GM18508 (cell line): Measurements from ENCODE around the gene LMBRD1.
"Not testable (repeated sequence)": the region's sequence is repeated elsewhere in the genome, so short reads cannot be mapped to it uniquely, and the experiment has no call there.

Experiments
- ATAC-seq: cut with Tn5 transposase; IDR thresholded peaks from one replicate; pipeline ENCODE4 v1.9.1; 2021; ENCODE audit warnings: moderate number of reproducible peaks; ENCODE audit not compliant: insufficient read depth, unreplicated experiment

The LMBRD1 gene

DNA sequence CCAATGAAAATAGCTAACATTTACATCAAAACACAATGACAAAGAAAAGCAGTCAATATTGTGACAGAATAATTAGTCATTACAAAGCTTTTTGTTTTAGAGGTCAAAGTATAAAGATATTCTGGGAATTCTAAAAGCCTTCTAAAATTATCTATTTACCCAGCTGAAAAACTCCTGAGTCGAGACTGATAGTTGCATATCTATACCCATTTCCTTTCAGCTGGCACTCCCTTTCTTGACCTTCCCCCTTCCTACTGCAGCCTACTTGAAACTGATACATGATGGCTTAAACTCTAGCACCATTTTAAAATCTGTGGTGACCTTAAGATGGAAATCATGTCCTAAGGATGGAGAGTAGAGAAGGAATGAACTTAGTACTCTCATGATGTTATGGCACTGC lies 38.6 kb downstream of the LMBRD1 start:
- ATAC-seq = no peak

DNA sequence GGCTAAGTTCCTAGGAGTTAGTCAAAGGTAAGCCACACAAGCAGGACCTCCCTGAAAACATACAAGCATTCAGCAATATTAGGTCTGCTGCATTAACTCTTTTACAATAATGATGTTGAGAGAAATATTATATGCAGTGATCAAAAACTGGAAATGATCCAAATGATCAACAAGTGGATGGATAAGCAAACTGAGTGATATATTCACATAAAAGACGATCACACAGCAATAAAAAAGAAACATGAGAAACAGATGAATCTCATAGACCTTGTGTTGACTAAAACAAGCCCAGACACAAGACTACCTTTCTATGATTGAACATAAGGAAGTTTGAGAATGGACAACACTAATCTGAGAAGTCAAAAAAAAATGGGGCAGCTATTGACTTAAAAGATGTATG lies 39.9 kb downstream of the LMBRD1 start:
- no peak for ATAC-seq

DNA sequence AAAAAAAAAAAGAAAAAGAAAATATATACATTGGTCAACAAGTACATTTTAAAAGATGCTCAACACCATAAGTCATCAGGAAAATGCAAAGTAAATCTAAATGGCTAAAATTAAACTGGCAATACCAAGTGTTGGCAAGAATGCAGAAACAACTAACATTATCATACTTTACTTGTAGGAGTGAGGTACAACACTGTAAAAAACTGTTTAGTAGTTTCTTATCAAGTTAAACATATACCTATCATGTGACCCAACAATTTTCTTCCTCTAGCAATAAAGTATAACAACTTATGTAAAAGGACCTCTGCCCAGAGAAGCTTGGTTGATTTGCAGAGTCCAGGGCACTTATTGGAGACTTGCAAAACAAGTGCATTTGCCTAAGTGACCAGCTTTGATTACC lies 40.4 kb downstream of the LMBRD1 start:
- ATAC-seq = no peak

DNA sequence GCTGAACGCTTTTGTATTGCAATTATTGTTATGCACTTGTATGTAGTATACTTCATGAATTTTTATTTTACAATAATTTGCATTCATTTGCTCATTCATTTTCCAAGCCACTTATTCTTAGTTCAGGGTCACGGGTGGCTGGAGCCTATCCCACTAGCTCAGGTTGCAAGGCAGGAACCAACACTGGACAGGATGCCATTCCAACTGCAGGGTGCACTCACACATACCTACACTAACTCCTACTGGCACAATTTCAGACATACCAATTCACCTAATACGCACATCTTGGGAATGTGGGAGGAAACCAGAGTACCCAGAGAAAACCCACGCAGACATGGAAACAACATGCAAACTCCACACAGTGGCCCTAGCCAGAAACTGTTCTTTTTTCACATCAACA lies 61.8 kb downstream of the LMBRD1 start:
- no peak for ATAC-seq

DNA sequence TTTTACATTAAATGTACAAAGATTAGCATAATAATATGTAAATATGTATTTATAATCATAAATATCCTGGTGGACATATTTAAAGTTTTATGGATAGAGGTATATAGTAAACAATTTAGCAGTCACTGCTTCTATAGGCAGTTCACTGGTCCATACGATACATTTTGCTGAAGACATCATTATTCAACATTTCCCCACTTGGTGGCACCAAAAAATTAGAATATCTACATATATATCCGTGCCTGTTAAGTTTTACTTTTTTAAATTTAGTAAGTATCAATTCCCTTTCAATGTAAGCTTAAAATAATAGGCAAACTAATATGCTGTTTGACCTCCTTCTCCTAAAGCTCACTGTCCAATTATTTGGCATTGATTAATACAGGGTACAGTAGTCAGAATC lies 64.2 kb downstream of the LMBRD1 start:
- peak; percentile 46 for ATAC-seq

DNA sequence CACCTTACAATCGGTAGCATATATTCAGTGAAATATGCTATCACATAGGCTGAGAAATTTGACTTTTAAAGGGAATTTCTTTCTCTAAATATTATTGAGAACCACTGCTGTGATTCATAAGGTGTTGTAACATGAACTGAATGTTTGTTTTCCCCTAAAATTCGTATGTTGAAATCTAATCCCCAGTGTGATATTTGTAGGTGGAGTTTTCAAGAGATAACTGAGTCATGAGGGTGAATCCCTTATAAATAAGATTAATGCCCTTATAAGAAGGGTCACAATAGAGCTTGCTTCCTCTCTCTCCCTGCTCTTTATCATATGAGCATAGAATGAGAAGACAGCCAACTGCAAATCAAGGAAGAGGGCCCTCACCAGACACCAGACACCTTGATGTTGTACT lies 64.8 kb downstream of the LMBRD1 start:
- no peak for ATAC-seq

DNA sequence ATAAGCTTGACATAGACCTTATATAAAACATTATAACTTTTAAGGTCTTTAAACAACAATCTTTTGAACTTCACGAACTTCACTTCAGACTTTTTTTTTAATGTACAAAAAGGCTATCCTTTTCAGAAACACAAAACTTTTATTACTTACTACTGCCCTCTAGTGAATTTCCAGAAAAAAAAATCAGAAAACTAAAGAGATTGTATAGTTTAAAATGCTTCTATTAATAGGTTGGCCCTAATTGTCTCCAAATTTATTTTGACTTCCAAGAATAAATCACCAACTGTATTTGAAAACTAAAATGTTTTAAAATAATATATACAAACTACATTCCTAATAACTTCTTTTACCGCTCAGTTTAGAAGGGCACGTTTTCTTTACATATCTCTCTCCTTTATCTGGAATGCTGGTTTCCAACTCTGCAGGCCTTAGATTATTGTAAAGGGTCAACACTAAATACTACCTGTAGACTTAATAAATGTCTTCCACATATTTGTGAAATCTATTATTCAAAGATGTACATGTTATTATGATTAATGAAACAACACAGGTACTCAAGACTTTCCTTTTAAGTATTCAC lies 66.8 kb downstream of the LMBRD1 start:
- ATAC-seq = no peak

DNA sequence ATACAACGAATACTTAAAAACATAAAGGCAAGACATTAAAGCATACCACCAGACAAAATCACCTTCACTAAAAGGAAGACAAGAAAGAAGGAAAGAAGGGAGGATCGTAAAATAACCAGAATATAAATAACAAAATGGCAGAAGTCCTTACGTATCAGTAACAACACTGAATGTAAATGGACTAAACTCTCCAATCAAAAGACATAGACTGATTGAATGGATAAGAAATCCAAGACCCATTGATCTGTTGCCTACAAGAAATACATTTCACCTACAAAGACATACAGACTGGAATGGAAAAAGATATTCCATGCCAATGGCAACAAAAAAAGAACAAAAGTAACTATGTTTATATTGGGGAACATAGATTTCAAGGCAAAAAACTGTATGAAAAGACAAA lies 74.1 kb downstream of the LMBRD1 start:
- no peak for ATAC-seq

DNA sequence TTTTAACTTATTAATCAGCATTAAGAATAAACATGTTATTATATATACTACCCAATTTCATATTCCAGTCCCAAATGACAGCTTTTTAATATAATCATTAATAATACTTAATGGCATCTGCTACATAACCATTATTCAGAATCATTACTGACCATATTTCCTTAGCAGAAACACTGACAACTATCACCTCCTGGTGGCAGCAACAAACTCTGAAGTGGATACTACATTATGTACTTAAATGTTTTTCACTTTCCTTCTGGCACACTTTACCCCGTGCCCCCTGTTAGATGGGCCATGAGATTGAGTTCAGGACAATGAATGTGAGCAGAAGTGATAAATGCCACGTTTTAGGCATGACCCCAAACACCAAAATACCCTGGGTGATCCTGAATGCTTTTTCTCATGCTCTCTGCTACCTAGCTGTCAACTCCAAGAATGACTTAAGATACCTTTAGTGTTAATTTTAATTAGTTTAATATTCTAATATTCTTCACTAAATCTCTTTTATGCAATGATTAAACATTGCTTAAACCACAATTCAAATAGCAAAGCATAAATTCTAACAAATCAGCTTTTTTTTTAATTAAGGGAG lies 77.1 kb downstream of the LMBRD1 start:
- ATAC-seq = peak; percentile 89

DNA sequence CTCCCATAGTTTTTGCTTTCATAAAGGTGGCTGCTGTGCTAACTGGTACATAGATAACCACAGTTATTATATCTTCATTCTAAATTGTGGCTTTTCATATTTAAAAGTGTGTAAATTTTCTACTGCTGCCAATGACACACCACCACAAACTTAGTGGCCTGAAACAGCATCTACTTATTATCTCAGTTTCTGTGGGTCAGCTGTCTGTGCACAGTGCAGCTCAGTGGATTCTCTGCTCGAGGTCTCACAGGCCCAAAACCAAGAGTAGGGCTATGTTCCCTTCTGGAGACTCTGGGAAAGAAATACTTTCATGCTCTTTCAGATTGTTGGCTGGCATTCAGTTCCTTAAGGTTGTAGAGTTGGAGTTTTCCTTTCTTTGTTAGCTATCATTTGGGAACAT lies 90.1 kb downstream of the LMBRD1 start:
- no peak for ATAC-seq

DNA sequence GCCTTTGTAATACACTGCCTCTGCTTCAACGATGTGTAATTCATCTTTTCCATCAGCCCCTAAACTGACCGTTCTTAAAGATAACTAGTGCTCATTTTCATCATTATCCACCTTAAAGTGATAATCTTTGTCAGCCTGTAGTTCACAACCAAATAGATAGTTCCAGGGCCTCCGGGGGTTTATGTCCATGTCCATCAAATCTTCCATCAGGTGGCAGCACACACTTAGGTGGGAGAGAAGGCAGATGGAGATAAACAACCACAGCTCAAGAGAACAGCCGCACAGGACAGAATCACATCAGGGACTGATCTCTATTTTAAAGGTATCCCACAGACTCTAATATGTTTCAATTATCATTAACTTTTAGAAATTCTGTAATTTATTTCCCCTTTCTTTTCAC lies 90.9 kb downstream of the LMBRD1 start:
- no peak for ATAC-seq

DNA sequence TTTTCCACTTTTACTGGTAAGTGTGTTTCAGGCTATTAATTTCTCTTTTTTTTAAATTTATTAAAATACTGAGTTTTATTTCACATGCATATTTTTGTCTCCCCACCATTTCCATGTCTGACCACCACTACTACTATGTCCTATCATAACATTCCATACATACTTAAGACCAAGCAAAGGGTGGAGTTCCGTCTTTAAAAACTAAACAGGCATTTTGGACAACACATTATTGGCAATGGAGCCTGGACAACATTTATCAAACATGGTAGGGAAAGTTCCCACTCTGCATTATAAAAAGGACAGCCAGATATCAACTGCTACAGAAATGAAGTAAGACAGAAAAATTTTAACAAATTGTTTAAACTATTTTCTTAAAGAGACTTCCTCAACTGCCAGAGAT lies 91.9 kb downstream of the LMBRD1 start:
- no peak for ATAC-seq

DNA sequence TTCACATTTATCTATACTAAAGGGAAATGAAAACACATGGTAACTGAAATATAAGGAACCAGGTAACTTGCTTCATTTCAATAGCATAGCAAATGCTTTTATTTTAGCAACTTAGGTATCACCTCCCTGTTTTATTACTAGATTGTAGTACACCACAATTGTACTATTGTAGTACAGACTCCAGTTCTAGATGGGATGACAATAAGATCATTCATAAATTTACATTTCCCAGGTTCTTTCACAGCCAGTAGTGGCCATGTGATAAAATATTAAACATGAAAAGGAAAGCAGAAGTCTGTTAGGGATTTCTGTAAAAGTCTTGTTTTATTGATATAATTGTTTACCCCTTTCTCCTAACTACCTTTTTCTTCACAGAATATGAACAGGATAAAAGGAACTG lies 97.2 kb downstream of the LMBRD1 start:
- no peak for ATAC-seq

DNA sequence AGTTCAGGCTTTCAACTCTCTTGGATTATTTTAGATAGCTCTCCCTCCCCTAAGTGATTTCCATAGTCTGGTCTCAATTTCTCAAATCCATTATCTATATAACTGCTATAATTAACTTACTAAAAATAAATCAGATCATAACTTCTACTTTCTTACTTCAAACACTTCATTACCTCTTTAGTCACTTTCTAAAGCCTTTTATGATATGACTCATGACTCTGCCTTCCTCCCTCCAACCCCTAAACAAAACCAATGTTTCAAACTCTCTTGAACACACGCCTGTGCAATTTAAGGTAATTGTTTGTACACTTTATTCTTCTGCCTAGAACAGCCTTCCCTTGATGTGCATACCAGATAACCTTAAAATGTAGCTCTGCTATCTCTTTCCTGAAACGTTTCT lies 100.5 kb downstream of the LMBRD1 start:
- ATAC-seq = no peak

DNA sequence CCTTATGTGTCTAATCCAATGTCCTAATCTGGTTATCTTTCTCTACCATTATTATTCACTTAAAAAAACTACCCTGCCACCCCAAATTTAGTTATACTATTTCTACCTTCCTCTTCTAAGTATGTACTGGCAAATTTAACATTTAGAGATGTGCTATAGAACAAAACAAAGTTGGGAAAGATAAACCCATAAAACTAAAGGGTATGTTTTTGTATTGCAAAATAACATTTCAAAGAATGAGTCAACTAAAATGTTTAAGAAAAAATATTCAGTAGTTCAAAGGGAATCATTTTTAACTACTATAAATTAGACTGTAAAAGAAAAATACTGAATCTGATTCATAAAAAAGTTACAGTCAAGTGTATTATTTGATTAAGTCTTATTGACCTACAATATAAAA lies 103.0 kb downstream of the LMBRD1 start:
- ATAC-seq = no peak

DNA sequence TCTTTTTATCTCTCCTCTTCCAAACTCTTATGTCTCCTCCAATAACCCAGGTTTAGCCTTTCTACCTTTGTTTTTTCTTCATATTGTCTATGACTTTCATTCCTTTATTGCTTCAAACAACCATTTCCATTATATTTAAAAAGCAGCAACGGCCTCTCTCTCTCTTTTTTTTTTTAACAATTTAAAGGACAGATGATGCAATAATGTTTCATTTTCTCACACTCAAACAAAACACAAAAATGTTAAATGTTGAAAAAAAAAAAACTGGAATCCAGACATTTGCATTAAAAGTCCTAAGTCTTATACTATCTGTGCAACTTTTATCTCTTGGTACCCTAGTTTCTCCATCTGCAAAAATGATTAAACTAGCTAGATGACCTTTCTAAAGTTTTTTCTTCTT lies 105.8 kb downstream of the LMBRD1 start:
- ATAC-seq = no peak

DNA sequence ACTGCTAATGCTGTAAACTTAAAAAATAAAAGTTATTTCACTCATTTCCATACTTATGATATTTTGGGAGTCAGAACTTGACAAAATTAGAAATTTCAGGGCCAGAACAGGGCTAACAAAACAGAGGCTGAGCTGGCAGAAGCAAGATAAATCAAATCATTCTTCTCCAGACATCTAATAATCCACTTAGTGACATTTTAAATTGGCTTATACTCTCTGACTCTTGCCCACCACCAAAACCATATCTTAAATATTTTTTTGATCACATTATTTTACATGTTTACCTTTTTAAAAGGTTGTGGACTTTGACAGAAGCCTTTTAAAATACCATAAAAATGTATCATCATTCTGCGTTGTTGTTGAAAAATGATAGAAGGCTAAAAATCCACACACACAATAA lies 116.5 kb downstream of the LMBRD1 start:
- ATAC-seq = no peak

DNA sequence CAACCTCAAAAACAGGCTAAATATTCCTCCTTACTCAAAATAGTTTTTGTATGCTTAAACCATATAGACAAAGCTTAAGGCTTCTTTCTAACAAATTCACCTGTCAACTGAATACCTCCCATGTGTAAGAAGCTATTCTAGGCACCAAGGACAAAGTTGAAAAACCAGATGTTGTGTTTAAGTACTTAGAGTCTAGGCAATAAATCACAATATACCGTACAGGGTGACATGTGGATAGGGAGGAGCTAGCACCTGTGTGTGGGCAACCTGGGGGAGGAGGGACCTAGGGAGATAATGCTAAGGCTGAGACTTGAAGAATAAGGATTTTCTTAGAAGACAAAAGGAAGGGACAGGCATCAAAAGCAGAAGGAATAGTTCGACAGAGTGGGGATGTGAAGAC lies 123.5 kb downstream of the LMBRD1 start:
- no peak for ATAC-seq

DNA sequence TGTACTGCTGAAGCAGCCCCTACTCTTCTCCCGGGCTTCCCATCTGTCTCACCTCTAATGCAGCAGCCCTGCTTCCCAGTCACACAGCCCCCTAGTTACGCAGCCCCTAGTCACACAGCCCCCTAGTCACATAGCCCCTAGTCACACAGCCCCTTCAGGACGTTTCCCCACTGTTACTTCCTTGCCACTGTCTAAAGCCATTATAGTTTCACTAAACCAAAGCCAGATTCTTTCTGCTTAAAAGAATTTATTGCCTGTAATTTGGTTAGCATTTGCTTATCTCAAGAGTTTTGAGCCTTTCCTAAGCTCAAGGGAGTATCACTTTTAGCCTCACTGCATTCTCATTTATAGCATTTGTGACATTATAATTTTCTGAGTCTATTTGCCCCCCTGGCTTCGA lies 127.9 kb downstream of the LMBRD1 start:
- no peak for ATAC-seq

DNA sequence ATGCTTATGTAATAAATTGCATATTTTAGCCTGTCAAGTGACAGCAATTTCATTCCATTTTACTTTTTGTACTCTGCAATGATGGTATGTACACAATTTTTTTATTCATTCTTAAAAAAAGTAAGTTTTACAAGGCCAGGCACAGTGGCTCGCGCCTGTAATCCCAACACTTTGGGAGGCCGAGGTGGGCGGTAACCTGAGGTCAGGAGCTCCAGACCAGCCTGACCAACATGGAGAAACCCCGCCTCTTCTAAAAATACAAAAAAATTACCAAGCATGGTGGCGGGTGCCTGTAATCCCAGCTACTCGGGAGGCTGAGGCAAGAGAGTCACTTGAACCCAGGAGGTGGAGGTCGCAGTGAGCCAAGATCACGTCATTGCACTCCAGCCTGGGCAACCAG lies 130.0 kb downstream of the LMBRD1 start:
- ATAC-seq = not testable (repeated sequence)

DNA sequence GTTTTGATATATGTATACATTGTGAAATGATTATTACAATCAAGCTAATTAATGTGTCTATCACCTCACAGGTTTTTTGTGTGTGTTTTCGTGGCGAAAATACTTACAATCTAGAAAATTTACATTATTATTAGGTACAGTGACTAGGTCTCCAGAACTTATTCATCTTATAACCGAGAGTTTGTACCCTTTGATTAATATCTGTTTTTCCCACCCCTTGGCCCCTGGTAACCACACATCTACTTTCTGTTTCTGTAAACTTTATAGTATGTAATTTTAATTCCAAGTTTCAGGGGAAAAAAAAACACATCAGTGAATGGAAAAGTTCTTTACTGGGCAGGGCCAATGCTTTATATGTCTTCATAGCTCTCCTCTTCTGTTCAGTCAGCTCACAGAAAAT lies 131.4 kb downstream of the LMBRD1 start:
- no peak for ATAC-seq

DNA sequence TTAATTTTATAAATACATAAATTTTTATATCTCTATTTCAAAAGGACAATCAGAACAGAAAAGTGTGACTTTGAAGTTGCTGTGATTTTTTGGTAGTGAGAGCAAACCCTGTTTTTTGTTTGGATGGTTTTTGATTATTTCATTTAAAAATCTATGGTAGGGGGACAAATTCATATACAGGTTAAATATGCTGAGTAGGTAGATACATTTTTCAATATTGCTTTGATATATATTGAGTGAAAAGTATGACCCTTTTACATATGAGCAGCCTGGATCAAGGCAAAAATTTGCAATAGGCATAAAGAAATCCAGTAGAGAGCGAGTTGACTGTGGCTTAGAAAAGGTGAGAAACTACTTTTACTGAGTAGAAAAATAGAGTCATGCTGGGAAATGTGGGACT lies 132.3 kb downstream of the LMBRD1 start:
- no peak for ATAC-seq

DNA sequence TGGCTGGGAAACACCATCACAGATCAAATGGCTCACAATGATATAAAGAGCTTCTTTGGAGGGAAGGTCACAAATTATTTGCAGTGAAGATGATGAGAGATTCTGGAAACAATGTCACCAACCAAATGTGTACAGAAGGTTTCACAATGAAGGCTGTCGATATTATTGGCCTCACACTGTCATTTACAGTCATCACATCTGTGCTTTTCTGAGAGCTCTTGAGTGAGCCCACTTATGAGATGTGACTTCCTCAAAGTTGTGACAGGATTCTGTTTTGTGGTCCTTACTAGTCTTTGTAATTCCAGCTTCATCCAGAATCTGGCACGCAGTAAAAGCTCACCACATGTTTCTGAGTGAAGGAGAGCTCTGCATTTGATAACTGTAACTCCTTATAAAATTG lies 133.6 kb downstream of the LMBRD1 start:
- no peak for ATAC-seq
